NCI-H1048 (cell line): ENCODE data around the gene CTXN3.

Experiments
- DNase-seq: peaks from one replicate; lab custom pipeline; 2025; lab: John Stamatoyannopoulos, UW

CTXN3 gene

GRCh38 chr5:127649018-127649439 lies at the start of gene CTXN3:
Gene CTXN3 (plus strand): TSS chr5:127649082. CDS start chr5:127657522, 8,440 bp downstream.
- no peak for DNase-seq

- DNase-seq, result no peak
These were observed 49.6 kb upstream of the CTXN3 start for GRCh38 chr5:127599320-127599719.

GRCh38 chr5:127599847-127600246 lies 49.0 kb upstream of the CTXN3 start:
- DNase-seq, result no peak

- DNase-seq, result no peak
These were observed 47.8 kb upstream of the CTXN3 start for GRCh38 chr5:127601111-127601510.

GRCh38 chr5:127601601-127602000 lies 47.3 kb upstream of the CTXN3 start:
- no peak for DNase-seq

GRCh38 chr5:127602481-127602880 lies 46.4 kb upstream of the CTXN3 start:
- no peak for DNase-seq

GRCh38 chr5:127602896-127603844 lies 45.7 kb upstream of the CTXN3 start:
- no peak for DNase-seq

- DNase-seq, result no peak
These were observed 40.7 kb upstream of the CTXN3 start for GRCh38 chr5:127608077-127608660.

GRCh38 chr5:127609011-127609410 lies 39.9 kb upstream of the CTXN3 start:
- DNase-seq, result no peak

- no peak for DNase-seq
These were observed 38.9 kb upstream of the CTXN3 start for GRCh38 chr5:127609957-127610356.

- DNase-seq, result no peak
These were observed 36.3 kb upstream of the CTXN3 start for GRCh38 chr5:127612441-127613141.

- no peak for DNase-seq
These were observed 33.0 kb upstream of the CTXN3 start for GRCh38 chr5:127615916-127616315.

GRCh38 chr5:127619908-127620479 lies 28.9 kb upstream of the CTXN3 start:
- no peak for DNase-seq

GRCh38 chr5:127621601-127622325 lies 27.1 kb upstream of the CTXN3 start:
- no peak for DNase-seq

GRCh38 chr5:127634007-127634406 lies 14.9 kb upstream of the CTXN3 start:
- no peak for DNase-seq

GRCh38 chr5:127639828-127640227 lies 9.1 kb upstream of the CTXN3 start:
- no peak for DNase-seq

GRCh38 chr5:127642949-127643348 lies 5.9 kb upstream of the CTXN3 start:
- DNase-seq, result no peak

- no peak for DNase-seq
These were observed 5.3 kb upstream of the CTXN3 start for GRCh38 chr5:127643607-127644006.

- no peak for DNase-seq
These were observed 3.6 kb upstream of the CTXN3 start for GRCh38 chr5:127645300-127645726.

GRCh38 chr5:127647361-127647958 lies 1.4 kb upstream of the CTXN3 start:
- DNase-seq, result no peak

- DNase-seq, result no peak
These were observed 1.1 kb downstream of the CTXN3 start for GRCh38 chr5:127650022-127650421.
